H9 (cell line): ENCODE results near the gene COPG1. TPM values are rescaled to one million over a fixed set of nuclear protein-coding genes. Genes with fewer than 3 reads are reported as not detected.

ENCODE experiments used
- DNase-seq: peaks from one replicate; pipeline ENCODE4 v3.0.0-alpha.2; 2017
- H2AFZ ChIP-seq: one replicate; pipeline ENCODE4 v1.6.1; 2013; ENCODE audit warnings: mild to moderate bottlenecking, low read length, control low read depth, moderate library complexity
- H2AK5ac ChIP-seq: 2 replicates; pipeline ENCODE4 v1.6.1; 2013; ENCODE audit warnings: low read length, control low read depth, mixed read lengths; ENCODE audit not compliant: insufficient read length
- H2BK120ac ChIP-seq: one replicate; pipeline ENCODE4 v1.6.1; 2013; ENCODE audit warnings: low read depth, mild to moderate bottlenecking, low read length, control low read depth, inconsistent platforms; ENCODE audit not compliant: poor library complexity, severe bottlenecking
- H2BK12ac ChIP-seq: 2 replicates; pipeline ENCODE4 v1.6.1; 2013; ENCODE audit warnings: low read length, control low read depth, mixed read lengths, low read depth; ENCODE audit not compliant: insufficient read length
- H2BK15ac ChIP-seq: 2 replicates; pipeline ENCODE4 v1.6.1; 2013; ENCODE audit warnings: low read depth, low read length, control low read depth
- H2BK20ac ChIP-seq: one replicate; pipeline ENCODE4 v1.6.1; 2013; ENCODE audit warnings: low read depth, mild to moderate bottlenecking, low read length, control low read depth, inconsistent platforms; ENCODE audit not compliant: poor library complexity, severe bottlenecking
- H2BK5ac ChIP-seq: 2 replicates; pipeline ENCODE4 v1.6.1; 2013; ENCODE audit warnings: low read length, control low read depth, mixed read lengths; ENCODE audit not compliant: insufficient read length
- H3K14ac ChIP-seq: 2 replicates; pipeline ENCODE4 v1.6.1; 2013; ENCODE audit warnings: low read length, control low read depth; ENCODE audit not compliant: insufficient read depth
- H3K18ac ChIP-seq: 2 replicates; pipeline ENCODE4 v1.6.1; 2013; ENCODE audit warnings: low read depth, mild to moderate bottlenecking, mixed read lengths, low read length, control low read depth; ENCODE audit not compliant: insufficient read length
- H3K23ac ChIP-seq: 2 replicates; pipeline ENCODE4 v1.6.1; 2013; ENCODE audit warnings: low read length, control low read depth, mixed read lengths, low read depth; ENCODE audit not compliant: insufficient read length
- H3K23me2 ChIP-seq: 2 replicates; pipeline ENCODE4 v1.6.1; 2013; ENCODE audit warnings: low read depth, mild to moderate bottlenecking, mixed read lengths, low read length, control low read depth; ENCODE audit not compliant: insufficient read length, poor library complexity, severe bottlenecking
- H3K27ac ChIP-seq: 2 replicates; pipeline ENCODE4 v1.5.1; 2013; ENCODE audit warnings: low read length, control low read depth, mixed read lengths, low read depth; ENCODE audit not compliant: insufficient read length
- H3K27me3 ChIP-seq: 2 replicates; pipeline ENCODE4 v1.6.1; 2013; ENCODE audit warnings: low read length, control low read depth, inconsistent platforms; ENCODE audit not compliant: insufficient read depth
- H3K4ac ChIP-seq: 2 replicates; pipeline ENCODE4 v1.6.1; 2013; ENCODE audit warnings: low read depth, mild to moderate bottlenecking, control low read depth, inconsistent platforms, low read length, moderate library complexity
- H3K4me1 ChIP-seq: 2 replicates; pipeline ENCODE4 v1.6.1; 2013; ENCODE audit warnings: low read length, control low read depth, inconsistent platforms; ENCODE audit not compliant: insufficient read depth
- H3K4me2 ChIP-seq: 2 replicates; pipeline ENCODE4 v1.6.1; 2013; ENCODE audit warnings: low read length, control low read depth, mixed read lengths; ENCODE audit not compliant: insufficient read length, insufficient read depth
- H3K56ac ChIP-seq: 2 replicates; pipeline ENCODE4 v1.6.1; 2013; ENCODE audit warnings: low read depth, mild to moderate bottlenecking, mixed read lengths, low read length, control low read depth; ENCODE audit not compliant: insufficient read length
- H3K79me1 ChIP-seq: 2 replicates; pipeline ENCODE4 v1.6.1; 2013; ENCODE audit warnings: low read depth, mild to moderate bottlenecking, moderate library complexity, low read length, control low read depth, inconsistent platforms; ENCODE audit not compliant: insufficient read depth, poor library complexity, severe bottlenecking
- H3K79me2 ChIP-seq: 2 replicates; pipeline ENCODE4 v1.6.1; 2013; ENCODE audit warnings: low read length, control low read depth, inconsistent platforms; ENCODE audit not compliant: insufficient read depth
- H3K9ac ChIP-seq: 2 replicates; pipeline ENCODE4 v1.6.1; 2013; ENCODE audit warnings: low read length, control low read depth, mixed read lengths; ENCODE audit not compliant: insufficient read length; ENCODE audit errors: extremely low read depth
- H3K9me3 ChIP-seq: one replicate; pipeline ENCODE4 v1.6.1; 2013; ENCODE audit warnings: low read depth, low read length, inconsistent platforms; ENCODE audit not compliant: control insufficient read depth
- H3T11ph ChIP-seq: one replicate; pipeline ENCODE4 v1.6.1; 2013; ENCODE audit warnings: mild to moderate bottlenecking, low read length, control low read depth, inconsistent platforms
- H4K20me1 ChIP-seq: one replicate; pipeline ENCODE4 v1.6.1; 2013; ENCODE audit not compliant: control insufficient read depth, insufficient read length, insufficient read depth
- H4K5ac ChIP-seq: 2 replicates; pipeline ENCODE4 v1.6.1; 2013; ENCODE audit warnings: low read depth, mild to moderate bottlenecking, mixed read lengths, low read length, control low read depth; ENCODE audit not compliant: insufficient read length
- H4K8ac ChIP-seq: replicated peaks from 2 replicates; pipeline ENCODE4 v1.6.1; 2013; ENCODE audit warnings: low read length, control low read depth, mixed read lengths, low read depth; ENCODE audit not compliant: insufficient read length
- H4K91ac ChIP-seq: 2 replicates; pipeline ENCODE4 v1.6.1; 2013; ENCODE audit warnings: low read depth, mild to moderate bottlenecking, moderate library complexity, mixed read lengths, low read length, control low read depth; ENCODE audit not compliant: insufficient read length
- H3K27ac Mint-ChIP-seq, 3 experiments: 2 replicates in 2 of 3; 3 replicates in 1 of 3; pipeline ENCODE4 v1.8.0; 2020 to 2021; ENCODE audit warnings: mixed read lengths in 3 of 3, mild to moderate bottlenecking in 1 of 3, moderate library complexity in 1 of 3
- H3K27me3 Mint-ChIP-seq: 2 replicates; pipeline ENCODE4 v1.8.0; 2021; ENCODE audit warnings: low read depth, mild to moderate bottlenecking, moderate library complexity, mixed read lengths
- H3K36me3 Mint-ChIP-seq, 3 experiments: 2 replicates in 2 of 3; 3 replicates in 1 of 3; pipeline ENCODE4 v1.8.0; 2020 to 2021; ENCODE audit warnings: low read depth in 3 of 3, mixed read lengths in 3 of 3; ENCODE audit not compliant: insufficient read depth in 1 of 3
- H3K4me1 Mint-ChIP-seq, 2 experiments: 2 replicates each; pipeline ENCODE4 v1.8.0; 2020; ENCODE audit warnings: mixed read lengths in 2 of 2
- H3K4me3 Mint-ChIP-seq, 2 experiments: 2 replicates in 1 of 2; 3 replicates in 1 of 2; pipeline ENCODE4 v1.8.0; 2020 to 2021; ENCODE audit warnings: mild to moderate bottlenecking in 2 of 2, mixed read lengths in 2 of 2, moderate library complexity in 1 of 2
- H3K9me3 Mint-ChIP-seq, 2 experiments: 2 replicates in 1 of 2; 3 replicates in 1 of 2; pipeline ENCODE4 v1.8.0; 2020; ENCODE audit warnings: mild to moderate bottlenecking in 2 of 2, mixed read lengths in 2 of 2, moderate library complexity in 1 of 2
- CTCF ChIP-seq: fragments of 200-600 bp; sonication (generic); conservative IDR thresholded peaks from 3 replicates; pipeline ENCODE4 v1.8.0; 2021; ENCODE audit warnings: antibody characterized with exemption, mild to moderate bottlenecking
- WGBS: extraction: QIAGEN DNeasy Blood & Tissue Kit; methylation state at CpG from one replicate; pipeline ENCODE4 v1.1.7; 2013; ENCODE audit warnings: missing lambda C conversion rate, low lambda C conversion rate, mixed read lengths; ENCODE audit not compliant: insufficient read length; ENCODE audit errors: extremely low coverage; 5-methylcytosine and 5-hydroxymethylcytosine counted together
- total RNA-seq: library from RNA; stranded (reverse); gene quantifications from 2 replicates; pipeline ENCODE4 v1.2.1, GENCODE V29; 2021

The COPG1 gene
- total RNA-seq, 1 experiment from 2014 or later, result 147 TPM

GRCh38 chr3:129271674-129272073 lies 22.3 kb downstream of the COPG1 start:
- H3K9ac ChIP-seq, result no peak overlapping the region
- no peak overlapping the region for H2BK15ac ChIP-seq
- H4K20me1 ChIP-seq, result peaks cover 2% of the 10 kb centered on the region
- H3K23me2 ChIP-seq, result no peaks in the 10 kb centered on the region
- Mint-ChIP-seq H3K27me3 (no peaks in the 10 kb centered on the region), H3K4me1 (no peaks in the 10 kb centered on the region), H3K4me3 (no peak overlapping the region), H3K36me3 (peaks cover 39 to 97% (median 88%) of the 10 kb centered on the region in 3 experiments; a peak in 6 of 7 replicates), H3K27ac (no peak overlapping the region), H3K9me3 (no peaks in the 10 kb centered on the region)
- H3K79me1 ChIP-seq, result no peaks in the 10 kb centered on the region
- no CpG with 5 or more reads among the region's 11 CpGs for WGBS
- H2BK120ac ChIP-seq, result no peak overlapping the region
- H3K4ac ChIP-seq, result no peak overlapping the region
- H3K9me3 ChIP-seq, result no peaks in the 10 kb centered on the region
- no peak for DNase-seq
- H3T11ph ChIP-seq, result no peak overlapping the region
- no peak for TF ChIP-seq CTCF
- no peak overlapping the region for H3K18ac ChIP-seq
- H3K4me1 ChIP-seq, result no peaks in the 10 kb centered on the region
- no peak overlapping the region for H2BK20ac ChIP-seq
- H3K27me3 ChIP-seq, result no peaks in the 10 kb centered on the region
- H3K23ac ChIP-seq, result no peak overlapping the region
- H2AK5ac ChIP-seq, result no peak overlapping the region
- H2AFZ ChIP-seq, result no peak overlapping the region
- no peak overlapping the region for H4K8ac ChIP-seq
- no peak overlapping the region for H3K56ac ChIP-seq
- H4K91ac ChIP-seq, result no peak overlapping the region
- no peaks in the 10 kb centered on the region for H3K79me2 ChIP-seq
- H3K4me2 ChIP-seq, result no peak overlapping the region
- no peak overlapping the region for H3K27ac ChIP-seq
- H4K5ac ChIP-seq, result no peak overlapping the region
- no peak overlapping the region for H2BK12ac ChIP-seq
- no peak overlapping the region for H2BK5ac ChIP-seq
- no peak overlapping the region for H3K14ac ChIP-seq
